ENCODE measurements around the gene SMIM10L2A.
"Not testable (repeated sequence)": the region's sequence is repeated elsewhere in the genome, so short reads cannot be mapped to it uniquely, and the experiment has no call there.

- not testable (repeated sequence) for TF ChIP-seq CTCF (conservative IDR thresholded peaks at IDR 0.05 in 1 of 2, IDR thresholded peaks at IDR 0.05 in 1 of 2; ENCODE audit: low read depth in 1 of 2, low read length in 2 of 2); EZH2 (IDR thresholded peaks at IDR 0.05; ENCODE audit: low read length, missing control alignments)
Observed at GRCh38 chrX:135422810-135423168, 1.0 kb downstream of the SMIM10L2A start.

Measured in fibroblast of lung (primary cell).